Measurements from ENCODE around the gene ZCCHC4. TPM values are rescaled to one million over a fixed set of nuclear protein-coding genes. Genes with fewer than 3 reads are reported as not detected.

Gene ZCCHC4
- polyA plus RNA-seq, 2 of the 4 experiments (the other 2 are of a cell fraction): 5.2 to 10.2 TPM

GRCh38 chr4:25330335-25330734, 17.8 kb downstream of the ZCCHC4 start:
- ChIA-PET POLR2A (no interaction called here), CTCF (interaction anchor here (0.8 to 1.2 kb wide), 3 partner anchors 10 to 39 kb away, joined by 3 read pairs; no protein-coding TSS in a partner anchor)
- no peaks in the 10 kb centered on the region for H3K9me3 ChIP-seq
- no peak overlapping the region for H3K27ac ChIP-seq
- FAIRE-seq (no peak), ATAC-seq (no peak), DNase-seq (ENCODE audit: low read depth in 1 of 2, low spot score in 1 of 2) (no peak)
- no peaks in the 10 kb centered on the region for H3K4me1 ChIP-seq
- no peak overlapping the region for H3K4me3 ChIP-seq
- 100% methylated on average over 1 of the region's 1 CpG for WGBS (ENCODE audit: missing lambda C conversion rate)
- H3K4me2 ChIP-seq: no peak overlapping the region
- TF ChIP-seq POLR2AphosphoS2 (conservative IDR thresholded peaks at IDR 0.05; ENCODE audit: low read length) (no peak), FOSL2 (IDR thresholded peaks at IDR 0.05) (no peak), FOSL2 (CRISPR knock-in tag; IDR thresholded peaks at IDR 0.05) (no peak), MAFK (IDR thresholded peaks at IDR 0.05; ENCODE audit: partially characterized antibody) (no peak), CBX8 (IDR thresholded peaks at IDR 0.05) (no peak), ZNF302 (CRISPR knock-in tag; IDR thresholded peaks at IDR 0.05) (no peak), ESRRA (IDR thresholded peaks at IDR 0.05; ENCODE audit: borderline replicate concordance, low read length) (no peak)
- TF ChIP-seq, protein P1, sequence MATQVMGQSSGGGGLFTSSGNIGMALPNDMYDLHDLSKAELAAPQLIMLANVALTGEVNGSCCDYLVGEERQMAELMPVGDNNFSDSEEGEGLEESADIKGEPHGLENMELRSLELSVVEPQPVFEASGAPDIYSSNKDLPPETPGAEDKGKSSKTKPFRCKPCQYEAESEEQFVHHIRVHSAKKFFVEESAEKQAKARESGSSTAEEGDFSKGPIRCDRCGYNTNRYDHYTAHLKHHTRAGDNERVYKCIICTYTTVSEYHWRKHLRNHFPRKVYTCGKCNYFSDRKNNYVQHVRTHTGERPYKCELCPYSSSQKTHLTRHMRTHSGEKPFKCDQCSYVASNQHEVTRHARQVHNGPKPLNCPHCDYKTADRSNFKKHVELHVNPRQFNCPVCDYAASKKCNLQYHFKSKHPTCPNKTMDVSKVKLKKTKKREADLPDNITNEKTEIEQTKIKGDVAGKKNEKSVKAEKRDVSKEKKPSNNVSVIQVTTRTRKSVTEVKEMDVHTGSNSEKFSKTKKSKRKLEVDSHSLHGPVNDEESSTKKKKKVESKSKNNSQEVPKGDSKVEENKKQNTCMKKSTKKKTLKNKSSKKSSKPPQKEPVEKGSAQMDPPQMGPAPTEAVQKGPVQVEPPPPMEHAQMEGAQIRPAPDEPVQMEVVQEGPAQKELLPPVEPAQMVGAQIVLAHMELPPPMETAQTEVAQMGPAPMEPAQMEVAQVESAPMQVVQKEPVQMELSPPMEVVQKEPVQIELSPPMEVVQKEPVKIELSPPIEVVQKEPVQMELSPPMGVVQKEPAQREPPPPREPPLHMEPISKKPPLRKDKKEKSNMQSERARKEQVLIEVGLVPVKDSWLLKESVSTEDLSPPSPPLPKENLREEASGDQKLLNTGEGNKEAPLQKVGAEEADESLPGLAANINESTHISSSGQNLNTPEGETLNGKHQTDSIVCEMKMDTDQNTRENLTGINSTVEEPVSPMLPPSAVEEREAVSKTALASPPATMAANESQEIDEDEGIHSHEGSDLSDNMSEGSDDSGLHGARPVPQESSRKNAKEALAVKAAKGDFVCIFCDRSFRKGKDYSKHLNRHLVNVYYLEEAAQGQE (IDR thresholded peaks at IDR 0.05): no peak

- H3K9me3 ChIP-seq: no peaks in the 10 kb centered on the region
- 89% methylated on average over 12 of the region's 12 CpGs for WGBS (ENCODE audit: missing lambda C conversion rate)
- H3K4me2 ChIP-seq: no peak overlapping the region
- no peak for FAIRE-seq
- H3K4me3 ChIP-seq: no peak overlapping the region
- no peak for DNase-seq (ENCODE audit: low read depth in 1 of 2, low spot score in 1 of 2)
- ATAC-seq: no peak
- H3K27ac ChIP-seq: no peak overlapping the region
- TF ChIP-seq FOSL2 (IDR thresholded peaks at IDR 0.05) (no peak), FOSL2 (CRISPR knock-in tag; IDR thresholded peaks at IDR 0.05) (no peak), RAD21 (conservative IDR thresholded peaks at IDR 0.05 in 1 of 2, IDR thresholded peaks at IDR 0.05 in 1 of 2) (no peak), EHF (CRISPR knock-in tag; IDR thresholded peaks at IDR 0.05) (no peak), ZC3H11A (IDR thresholded peaks at IDR 0.05) (no peak)
- ChIA-PET CTCF (interaction anchor here (0.6 to 2.0 kb wide), 8 partner anchors 11 to 453 kb away, joined by 3 to 10 read pairs (median 4); partner anchors contain the start of gene ZCCHC4), POLR2A (no interaction called here)
- no peaks in the 10 kb centered on the region for H3K4me1 ChIP-seq
These were observed 18.6 kb downstream of the ZCCHC4 start for GRCh38 chr4:25330905-25331808.

- H3K4me1 ChIP-seq: no peaks in the 10 kb centered on the region
- ATAC-seq (no peak), FAIRE-seq (no peak), DNase-seq (ENCODE audit: low read depth in 1 of 2, low spot score in 1 of 2) (no peak)
- H3K9me3 ChIP-seq: no peaks in the 10 kb centered on the region
- CTCF ChIA-PET: no interaction called here
- WGBS (ENCODE audit: missing lambda C conversion rate): 86% methylated on average over 2 of the region's 2 CpGs
- no peak overlapping the region for H3K4me3 ChIP-seq
- POLR2A ChIA-PET: no interaction called here
- H3K4me2 ChIP-seq: no peak overlapping the region
- H3K27ac ChIP-seq: no peak overlapping the region
- TF ChIP-seq POLR2A (IDR thresholded peaks at IDR 0.05; ENCODE audit: low read length): no peak
- no peak for TF ChIP-seq BHLHE40 (IDR thresholded peaks at IDR 0.05; ENCODE audit: low read depth, low read length)
- no peak for TF ChIP-seq EHF (CRISPR knock-in tag; IDR thresholded peaks at IDR 0.05)
- TF ChIP-seq RCOR1 (IDR thresholded peaks at IDR 0.05; ENCODE audit: low read depth, low read length): no peak
- no peak for TF ChIP-seq JUNB (IDR thresholded peaks at IDR 0.05)
- TF ChIP-seq RAD21 (conservative IDR thresholded peaks at IDR 0.05 in 1 of 2, IDR thresholded peaks at IDR 0.05 in 1 of 2): no peak
- no peak for TF ChIP-seq PHF8 (IDR thresholded peaks at IDR 0.05; ENCODE audit: borderline replicate concordance, low read depth)
- no peak for TF ChIP-seq CBX2 (IDR thresholded peaks at IDR 0.05; ENCODE audit: borderline replicate concordance, low read depth)
- no peak for TF ChIP-seq FOSL2 (IDR thresholded peaks at IDR 0.05)
- TF ChIP-seq FOSL2 (CRISPR knock-in tag; IDR thresholded peaks at IDR 0.05): no peak
- no peak for TF ChIP-seq RFX5 (IDR thresholded peaks at IDR 0.05)
- TF ChIP-seq, protein P2, sequence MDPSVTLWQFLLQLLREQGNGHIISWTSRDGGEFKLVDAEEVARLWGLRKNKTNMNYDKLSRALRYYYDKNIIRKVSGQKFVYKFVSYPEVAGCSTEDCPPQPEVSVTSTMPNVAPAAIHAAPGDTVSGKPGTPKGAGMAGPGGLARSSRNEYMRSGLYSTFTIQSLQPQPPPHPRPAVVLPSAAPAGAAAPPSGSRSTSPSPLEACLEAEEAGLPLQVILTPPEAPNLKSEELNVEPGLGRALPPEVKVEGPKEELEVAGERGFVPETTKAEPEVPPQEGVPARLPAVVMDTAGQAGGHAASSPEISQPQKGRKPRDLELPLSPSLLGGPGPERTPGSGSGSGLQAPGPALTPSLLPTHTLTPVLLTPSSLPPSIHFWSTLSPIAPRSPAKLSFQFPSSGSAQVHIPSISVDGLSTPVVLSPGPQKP (IDR thresholded peaks at IDR 0.05; ENCODE audit: low read depth, low read length): no peak
- TF ChIP-seq, protein P3, sequence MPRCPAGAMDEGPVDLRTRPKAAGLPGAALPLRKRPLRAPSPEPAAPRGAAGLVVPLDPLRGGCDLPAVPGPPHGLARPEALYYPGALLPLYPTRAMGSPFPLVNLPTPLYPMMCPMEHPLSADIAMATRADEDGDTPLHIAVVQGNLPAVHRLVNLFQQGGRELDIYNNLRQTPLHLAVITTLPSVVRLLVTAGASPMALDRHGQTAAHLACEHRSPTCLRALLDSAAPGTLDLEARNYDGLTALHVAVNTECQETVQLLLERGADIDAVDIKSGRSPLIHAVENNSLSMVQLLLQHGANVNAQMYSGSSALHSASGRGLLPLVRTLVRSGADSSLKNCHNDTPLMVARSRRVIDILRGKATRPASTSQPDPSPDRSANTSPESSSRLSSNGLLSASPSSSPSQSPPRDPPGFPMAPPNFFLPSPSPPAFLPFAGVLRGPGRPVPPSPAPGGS (IDR thresholded peaks at IDR 0.05): no peak
- no peak for TF ChIP-seq TP53 (CRISPR knock-in tag; IDR thresholded peaks at IDR 0.05)
- TF ChIP-seq, protein P4, sequence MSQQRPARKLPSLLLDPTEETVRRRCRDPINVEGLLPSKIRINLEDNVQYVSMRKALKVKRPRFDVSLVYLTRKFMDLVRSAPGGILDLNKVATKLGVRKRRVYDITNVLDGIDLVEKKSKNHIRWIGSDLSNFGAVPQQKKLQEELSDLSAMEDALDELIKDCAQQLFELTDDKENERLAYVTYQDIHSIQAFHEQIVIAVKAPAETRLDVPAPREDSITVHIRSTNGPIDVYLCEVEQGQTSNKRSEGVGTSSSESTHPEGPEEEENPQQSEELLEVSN (IDR thresholded peaks at IDR 0.05; ENCODE audit: borderline replicate concordance, low read depth): no peak
- TF ChIP-seq, protein P5, sequence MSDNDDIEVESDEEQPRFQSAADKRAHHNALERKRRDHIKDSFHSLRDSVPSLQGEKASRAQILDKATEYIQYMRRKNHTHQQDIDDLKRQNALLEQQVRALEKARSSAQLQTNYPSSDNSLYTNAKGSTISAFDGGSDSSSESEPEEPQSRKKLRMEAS (IDR thresholded peaks at IDR 0.05): no peak
- TF ChIP-seq, protein P6, sequence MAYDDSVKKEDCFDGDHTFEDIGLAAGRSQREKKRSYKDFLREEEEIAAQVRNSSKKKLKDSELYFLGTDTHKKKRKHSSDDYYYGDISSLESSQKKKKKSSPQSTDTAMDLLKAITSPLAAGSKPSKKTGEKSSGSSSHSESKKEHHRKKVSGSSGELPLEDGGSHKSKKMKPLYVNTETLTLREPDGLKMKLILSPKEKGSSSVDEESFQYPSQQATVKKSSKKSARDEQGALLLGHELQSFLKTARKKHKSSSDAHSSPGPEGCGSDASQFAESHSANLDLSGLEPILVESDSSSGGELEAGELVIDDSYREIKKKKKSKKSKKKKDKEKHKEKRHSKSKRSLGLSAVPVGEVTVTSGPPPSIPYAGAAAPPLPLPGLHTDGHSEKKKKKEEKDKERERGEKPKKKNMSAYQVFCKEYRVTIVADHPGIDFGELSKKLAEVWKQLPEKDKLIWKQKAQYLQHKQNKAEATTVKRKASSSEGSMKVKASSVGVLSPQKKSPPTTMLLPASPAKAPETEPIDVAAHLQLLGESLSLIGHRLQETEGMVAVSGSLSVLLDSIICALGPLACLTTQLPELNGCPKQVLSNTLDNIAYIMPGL (CRISPR knock-in tag; IDR thresholded peaks at IDR 0.05; ENCODE audit: borderline replicate concordance): no peak
These were observed 31.1 kb downstream of the ZCCHC4 start for GRCh38 chr4:25343671-25344070.
